B cell (primary cell): ENCODE data around the gene KLHL36. TPM values are rescaled to one million over a fixed set of nuclear protein-coding genes. Genes with fewer than 3 reads are reported as not detected.

Source experiments
- ATAC-seq: fragments of 200-7000 bp; cut with Tn5 transposase; one replicate; pipeline ENCODE4 v1.10.0; 2021; ENCODE audit warnings: low read depth, mild to moderate bottlenecking, moderate number of reproducible peaks, moderate library complexity
- CTCF ChIA-PET: fragments of 350-600 bp; sonication (Branson Sonifier 250); formaldehyde crosslinking; loops from one replicate; lab custom pipeline; 2021; ENCODE audit warnings: antibody characterized with exemption, inconsistent platforms; lab: Charles Lee
- POLR2A ChIA-PET: fragments of 350-600 bp; sonication (Branson Sonifier 250); formaldehyde crosslinking; loops from one replicate; lab custom pipeline; 2021; ENCODE audit warnings: antibody characterized with exemption; lab: Charles Lee
- DNase-seq: peaks from one replicate; pipeline ENCODE4 v3.0.0; 2013
- H2AFZ ChIP-seq: 2 replicates; pipeline ENCODE4 v1.6.1; 2012; ENCODE audit warnings: mild to moderate bottlenecking, low read depth, low read length; ENCODE audit not compliant: insufficient read depth, poor library complexity, severe bottlenecking
- H3K27ac ChIP-seq, 2 donors: 1 replicate in 1 of 2; 2 replicates in 1 of 2; pipeline ENCODE4 v1.5.1; 2012 to 2013; ENCODE audit warnings: low read length in 2 of 2, mild to moderate bottlenecking in 2 of 2, moderate library complexity in 1 of 2
- H3K27me3 ChIP-seq, 4 experiments: fragments of 200-600 bp in 1 of 4; sonication (generic) in 1 of 4; replicated peaks in 1 of 4; 1 replicate in 2 of 4; 2 replicates in 2 of 4; pipeline versions ENCODE4 v1.6.1 to v1.7.0; 2013 to 2016; ENCODE audit warnings: low read length in 3 of 4, mild to moderate bottlenecking in 2 of 4, mixed read lengths in 1 of 4, moderate library complexity in 1 of 4; ENCODE audit not compliant: insufficient read depth in 4 of 4, control insufficient read depth in 3 of 4; ENCODE audit errors: control extremely low read depth in 1 of 4
- H3K36me3 ChIP-seq, 2 experiments: replicated peaks in 1 of 2; 1 replicate in 1 of 2; 2 replicates in 1 of 2; pipeline versions ENCODE4 v1.6.1 to v1.7.1; 2013; ENCODE audit warnings: low read length in 1 of 2; ENCODE audit not compliant: insufficient read depth in 2 of 2, control insufficient read depth in 1 of 2; ENCODE audit errors: control extremely low read depth in 1 of 2, extremely low read depth in 1 of 2
- H3K4me1 ChIP-seq, 2 donors: fragments of 200-600 bp in 1 of 2; sonication (generic) in 1 of 2; 1 replicate in 1 of 2; 2 replicates in 1 of 2; pipeline versions ENCODE4 v1.5.1 to v1.6.1; 2013 to 2017; ENCODE audit warnings: low read length in 2 of 2; ENCODE audit not compliant: control insufficient read depth in 2 of 2, insufficient read depth in 2 of 2
- H3K4me2 ChIP-seq: replicated peaks from 2 replicates; pipeline ENCODE3; 2012; ENCODE audit warnings: mild to moderate bottlenecking, low read depth, low read length; ENCODE audit not compliant: poor library complexity, severe bottlenecking
- H3K4me3 ChIP-seq, 5 experiments: fragments of 200-600 bp in 1 of 5; sonication (generic) in 1 of 5; 1 replicate in 3 of 5; 2 replicates in 2 of 5; pipeline versions ENCODE4 v1.5.1 to v1.7.0; 2011 to 2016; ENCODE audit warnings: low read length in 4 of 5, mild to moderate bottlenecking in 4 of 5, low read depth in 2 of 5, control low read depth in 1 of 5, moderate library complexity in 1 of 5; ENCODE audit not compliant: insufficient read depth in 1 of 5; ENCODE audit errors: control extremely low read depth in 1 of 5, extremely low read depth in 1 of 5
- H3K79me2 ChIP-seq: fragments of 200-600 bp; sonication (generic); one replicate; pipeline ENCODE4 v1.6.0; 2016; ENCODE audit warnings: low read length; ENCODE audit not compliant: control insufficient read depth, insufficient read depth
- H3K9ac ChIP-seq: fragments of 200-600 bp; sonication (generic); 2 replicates; pipeline ENCODE4 v1.6.1; 2017; ENCODE audit warnings: mild to moderate bottlenecking, low read length, moderate library complexity
- H3K9me3 ChIP-seq, 3 donors: one replicate each; pipeline versions ENCODE4 v1.6.1 to v1.7.1; 2013; ENCODE audit warnings: low read length in 2 of 3; ENCODE audit not compliant: control insufficient read depth in 2 of 3, insufficient read depth in 1 of 3; ENCODE audit errors: control extremely low read depth in 1 of 3
- H4K20me1 ChIP-seq: 2 replicates; pipeline ENCODE4 v1.6.0; 2012; ENCODE audit warnings: mild to moderate bottlenecking, low read length; ENCODE audit not compliant: insufficient read depth, control insufficient read depth, poor library complexity, severe bottlenecking
- H3K27ac Mint-ChIP-seq: one replicate; pipeline ENCODE4 v1.8.0; 2021; ENCODE audit warnings: mixed read lengths
- H3K27me3 Mint-ChIP-seq: one replicate; pipeline ENCODE4 v1.8.0; 2021; ENCODE audit warnings: mixed read lengths
- H3K4me1 Mint-ChIP-seq: one replicate; pipeline ENCODE4 v1.8.0; 2021; ENCODE audit warnings: mixed read lengths
- H3K4me3 Mint-ChIP-seq: one replicate; pipeline ENCODE4 v1.8.0; 2021; ENCODE audit warnings: mixed read lengths
- H3K9me3 Mint-ChIP-seq: one replicate; pipeline ENCODE4 v1.8.0; 2022; ENCODE audit warnings: mixed read lengths; ENCODE audit not compliant: insufficient read depth
- EZH2 ChIP-seq: IDR thresholded peaks from 2 replicates; pipeline ENCODE4 v1.6.1; 2012; ENCODE audit warnings: borderline replicate concordance, low read depth, mild to moderate bottlenecking, moderate library complexity, low read length; ENCODE audit not compliant: insufficient read depth, poor library complexity, severe bottlenecking
- WGBS: methylation state at CpG from one replicate; pipeline ENCODE4 v1.1.5; 2013; ENCODE audit warnings: missing lambda C conversion rate; ENCODE audit not compliant: insufficient coverage; 5-methylcytosine and 5-hydroxymethylcytosine counted together
- intact Hi-C: fragments of 100-400 bp; cut with micrococcal nuclease; formaldehyde crosslinking; loops from one replicate; pipeline ENCODE4 v1.10.0; 2022
- polyA plus RNA-seq: library from polyadenylated mRNA; depleted of rRNA; stranded (reverse); fragments of >200 nt; gene quantifications from 2 replicates; pipeline ENCODE4 v1.2.3, GENCODE V29; 2012
- total RNA-seq, 2 donors: library from RNA; stranded (reverse); fragments of 120-200 nt in 1 of 2; gene quantifications; 1 replicate in 1 of 2; 2 replicates in 1 of 2; pipeline versions ENCODE4 v1.2.3 to v1.2.4, GENCODE V29; 2013 to 2022
- TF ChIP-seq, protein P1 (sequence below): fragments of 200-600 bp; IDR thresholded peaks from one replicate; pipeline ENCODE4 v1.8.0; 2022; ENCODE audit warnings: antibody characterized with exemption, mild to moderate bottlenecking

KLHL36 gene
- total and polyA plus RNA-seq, 2 donors (not counting 1 experiment from before 2014, with no cell fraction given) = 90.3 to 135 TPM

GRCh38 chr16:84625556-84625955 is 22.8 kb upstream of the KLHL36 start:
- Mint-ChIP-seq H3K4me1 (peaks cover 29% of the 10 kb centered on the region), H3K9me3 (no peaks in the 10 kb centered on the region), H3K27ac (no peak overlapping the region), H3K4me3 (no peak overlapping the region), H3K27me3 (no peaks in the 10 kb centered on the region)
- Histone ChIP-seq H3K27me3 (no peaks in the 10 kb centered on the region), H3K9me3 (no peaks in the 10 kb centered on the region), H4K20me1 (no peaks in the 10 kb centered on the region), H3K79me2 (no peaks in the 10 kb centered on the region), H2AFZ (no peak overlapping the region), H3K36me3 (no peaks in the 10 kb centered on the region), H3K4me1 (peaks cover 13 to 27% of the 10 kb centered on the region in 2 donors), H3K4me3 (no peak overlapping the region), H3K27ac (no peak overlapping the region), H3K9ac (no peak overlapping the region), H3K4me2 (no peak overlapping the region)
- ChIA-PET CTCF (interaction anchor here (1.2 to 17.8 kb wide), 5 partner anchors 37 to 119 kb away, joined by 4 to 536 read pairs (median 6); no protein-coding TSS in a partner anchor), POLR2A (no interaction called here)
- ATAC-seq (no peak), DNase-seq (no peak)
- intact Hi-C loops = no loop called here
- 100% methylated on average over 4 of the region's 6 CpGs for WGBS
- TF ChIP-seq, protein P1, sequence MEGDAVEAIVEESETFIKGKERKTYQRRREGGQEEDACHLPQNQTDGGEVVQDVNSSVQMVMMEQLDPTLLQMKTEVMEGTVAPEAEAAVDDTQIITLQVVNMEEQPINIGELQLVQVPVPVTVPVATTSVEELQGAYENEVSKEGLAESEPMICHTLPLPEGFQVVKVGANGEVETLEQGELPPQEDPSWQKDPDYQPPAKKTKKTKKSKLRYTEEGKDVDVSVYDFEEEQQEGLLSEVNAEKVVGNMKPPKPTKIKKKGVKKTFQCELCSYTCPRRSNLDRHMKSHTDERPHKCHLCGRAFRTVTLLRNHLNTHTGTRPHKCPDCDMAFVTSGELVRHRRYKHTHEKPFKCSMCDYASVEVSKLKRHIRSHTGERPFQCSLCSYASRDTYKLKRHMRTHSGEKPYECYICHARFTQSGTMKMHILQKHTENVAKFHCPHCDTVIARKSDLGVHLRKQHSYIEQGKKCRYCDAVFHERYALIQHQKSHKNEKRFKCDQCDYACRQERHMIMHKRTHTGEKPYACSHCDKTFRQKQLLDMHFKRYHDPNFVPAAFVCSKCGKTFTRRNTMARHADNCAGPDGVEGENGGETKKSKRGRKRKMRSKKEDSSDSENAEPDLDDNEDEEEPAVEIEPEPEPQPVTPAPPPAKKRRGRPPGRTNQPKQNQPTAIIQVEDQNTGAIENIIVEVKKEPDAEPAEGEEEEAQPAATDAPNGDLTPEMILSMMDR = no peak
- TF ChIP-seq EZH2 = no peak

- Histone ChIP-seq H3K79me2 (no peaks in the 10 kb centered on the region), H3K4me2 (peak overlapping the region; percentile 13), H4K20me1 (no peaks in the 10 kb centered on the region), H2AFZ (no peak overlapping the region), H3K4me3 (no peak overlapping the region), H3K36me3 (no peaks in the 10 kb centered on the region), H3K4me1 (peaks cover 13 to 33% of the 10 kb centered on the region in 2 donors), H3K27me3 (no peaks in the 10 kb centered on the region), H3K27ac (no peak overlapping the region), H3K9me3 (no peaks in the 10 kb centered on the region), H3K9ac (no peak overlapping the region)
- no peak for TF ChIP-seq EZH2
- TF ChIP-seq, protein P1 = no peak
- ChIA-PET POLR2A (no interaction called here), CTCF (interaction anchor here (0.7 to 17.8 kb wide), 5 partner anchors 16 to 117 kb away, joined by 3 to 536 read pairs (median 4); no protein-coding TSS in a partner anchor)
- ATAC-seq (no peak), DNase-seq (no peak)
- WGBS = 30% methylated on average over 5 of the region's 7 CpGs
- Mint-ChIP-seq H3K27ac (no peak overlapping the region), H3K4me3 (no peak overlapping the region), H3K27me3 (no peaks in the 10 kb centered on the region), H3K4me1 (peaks cover 26% of the 10 kb centered on the region), H3K9me3 (no peaks in the 10 kb centered on the region)
- intact Hi-C loops = no loop called here
Observed at GRCh38 chr16:84628226-84628731, 20.0 kb upstream of the KLHL36 start.
